ENCODE measurements around the gene ELOVL6. TPM values are rescaled to one million over a fixed set of nuclear protein-coding genes. Genes with fewer than 3 reads are reported as not detected.
A peak's percentile ranks its signal among the peaks of the same experiment; 100 is the strongest.

Gene ELOVL6
- total and polyA plus RNA-seq, 9 of the 15 experiments (the other 6 are each of a cell fraction or from before 2014, with no cell fraction given): 18.3 to 82.6 (median 46.0) TPM

- TF ChIP-seq CUX1 (CRISPR knock-in tag; IDR thresholded peaks at IDR 0.05) (no peak), USF2 (CRISPR knock-in tag; IDR thresholded peaks at IDR 0.05) (peak; percentile 72), GABPA (tag; conservative IDR thresholded peaks at IDR 0.05; ENCODE audit: low read depth) (0 out of 2 replicates have a peak, but pooled peaks have one; percentile 0), NEUROD1 (IDR thresholded peaks at IDR 0.05; ENCODE audit: borderline replicate concordance, low read depth, low read length, partially characterized antibody) (peak; percentile 37), MYNN (IDR thresholded peaks at IDR 0.05) (no peak), MYNN (CRISPR knock-in tag; IDR thresholded peaks at IDR 0.05) (no peak), ZBTB8A (IDR thresholded peaks at IDR 0.05; ENCODE audit: partially characterized antibody) (no peak), GTF2B (IDR thresholded peaks at IDR 0.05; ENCODE audit: extremely low read depth, insufficient read length) (peak; percentile 54), SREBF1 (IDR thresholded peaks at IDR 0.05; ENCODE audit: borderline replicate concordance, low read depth, low read length) (peak; percentile 97), PHB (CRISPR knock-in tag; IDR thresholded peaks at IDR 0.05) (no peak), YY1 (IDR thresholded peaks at IDR 0.05; ENCODE audit: borderline replicate concordance in 1 of 3, control insufficient read depth in 1 of 3, extremely low read depth in 1 of 3, insufficient read depth in 3 of 3, insufficient read length in 1 of 3, insufficient replicate concordance in 2 of 3, low read depth in 1 of 3, low read length in 2 of 3) (peak in 1 of 3 experiments; percentile 58), FOXM1 (IDR thresholded peaks at IDR 0.05; ENCODE audit: low read depth) (peak; percentile 51; the same call in 1 of the 2 replicates), FOXM1 (CRISPR knock-in tag; IDR thresholded peaks at IDR 0.05; ENCODE audit: low read depth) (no peak), SMAD4 (CRISPR knock-in tag; conservative IDR thresholded peaks at IDR 0.05) (0 out of 2 replicates have a peak, but pooled peaks have one; percentile 56), TBL1XR1 (IDR thresholded peaks at IDR 0.05; ENCODE audit: low read length in 2 of 2) (peak in 1 of 2 experiments; percentile 60; a peak in 2 of 4 replicates)
Measured at GRCh38 chr4:110193822-110194761, 4.3 kb downstream of the ELOVL6 start (continued).
